ENCODE results near the gene SYNPR. TPM values are rescaled to one million over a fixed set of nuclear protein-coding genes. Genes with fewer than 3 reads are reported as not detected.

SYNPR gene
- total RNA-seq, 2 experiments from 2014 or later, result not detected

DNA sequence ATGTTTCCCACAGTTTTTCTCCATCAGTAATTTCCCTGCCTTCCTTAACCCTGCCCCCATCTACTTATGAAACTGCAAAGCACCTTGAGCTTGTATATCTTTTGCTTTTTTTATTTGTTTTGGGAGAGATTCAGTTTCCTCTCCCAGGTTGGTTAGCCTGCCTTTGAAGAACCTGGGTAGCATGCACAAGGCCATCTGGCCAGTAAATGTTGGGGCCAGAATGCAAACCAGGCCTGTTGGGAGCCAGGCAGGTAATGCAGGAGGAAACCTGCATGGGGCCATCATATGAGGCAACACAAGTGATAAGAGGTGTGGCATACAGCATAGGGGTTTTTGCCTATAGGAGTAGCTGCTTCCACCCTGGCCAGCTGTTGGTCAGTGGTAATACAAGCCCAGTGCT, 17.7 kb downstream of the SYNPR start:
- Mint-ChIP-seq H3K27me3 (no peaks in the 10 kb centered on the region), H3K4me1 (ENCODE audit: low read depth) (no peaks in the 10 kb centered on the region), H3K36me3 (ENCODE audit: low read depth) (no peaks in the 10 kb centered on the region), H3K4me3 (no peak overlapping the region), H3K9me3 (no peaks in the 10 kb centered on the region), H3K27ac (no peak overlapping the region)
- Histone ChIP-seq H3K4me3 (ENCODE audit: low read length) (no peak overlapping the region), H3K4me1 (ENCODE audit: insufficient read depth, low read length) (no peaks in the 10 kb centered on the region), H3K27ac (ENCODE audit: low read depth in 1 of 2, low read length in 2 of 2) (no peak overlapping the region), H3K36me3 (ENCODE audit: insufficient read depth, low read length) (no peaks in the 10 kb centered on the region), H3K9me3 (ENCODE audit: control insufficient read depth in 1 of 2, insufficient read depth in 1 of 2, low read length in 2 of 2) (no peaks in the 10 kb centered on the region), H3K27me3 (ENCODE audit: control insufficient read depth in 1 of 2, insufficient read depth in 2 of 2, low read length in 2 of 2) (no peaks in the 10 kb centered on the region)
- no peak for DNase-seq
- POLR2A ChIA-PET, result interaction anchor here (0.6 kb wide), 1 partner anchor 1009 kb away, joined by 3 read pairs; no protein-coding TSS in a partner anchor
- ATAC-seq (ENCODE audit: poor library complexity), result no peak
- CTCF ChIA-PET, result no interaction called here
- TF ChIP-seq, protein P1, sequence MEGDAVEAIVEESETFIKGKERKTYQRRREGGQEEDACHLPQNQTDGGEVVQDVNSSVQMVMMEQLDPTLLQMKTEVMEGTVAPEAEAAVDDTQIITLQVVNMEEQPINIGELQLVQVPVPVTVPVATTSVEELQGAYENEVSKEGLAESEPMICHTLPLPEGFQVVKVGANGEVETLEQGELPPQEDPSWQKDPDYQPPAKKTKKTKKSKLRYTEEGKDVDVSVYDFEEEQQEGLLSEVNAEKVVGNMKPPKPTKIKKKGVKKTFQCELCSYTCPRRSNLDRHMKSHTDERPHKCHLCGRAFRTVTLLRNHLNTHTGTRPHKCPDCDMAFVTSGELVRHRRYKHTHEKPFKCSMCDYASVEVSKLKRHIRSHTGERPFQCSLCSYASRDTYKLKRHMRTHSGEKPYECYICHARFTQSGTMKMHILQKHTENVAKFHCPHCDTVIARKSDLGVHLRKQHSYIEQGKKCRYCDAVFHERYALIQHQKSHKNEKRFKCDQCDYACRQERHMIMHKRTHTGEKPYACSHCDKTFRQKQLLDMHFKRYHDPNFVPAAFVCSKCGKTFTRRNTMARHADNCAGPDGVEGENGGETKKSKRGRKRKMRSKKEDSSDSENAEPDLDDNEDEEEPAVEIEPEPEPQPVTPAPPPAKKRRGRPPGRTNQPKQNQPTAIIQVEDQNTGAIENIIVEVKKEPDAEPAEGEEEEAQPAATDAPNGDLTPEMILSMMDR (IDR thresholded peaks at IDR 0.05), result no peak
- intact Hi-C loops (cut with DNase I, micrococcal nuclease), result no loop called here

DNA sequence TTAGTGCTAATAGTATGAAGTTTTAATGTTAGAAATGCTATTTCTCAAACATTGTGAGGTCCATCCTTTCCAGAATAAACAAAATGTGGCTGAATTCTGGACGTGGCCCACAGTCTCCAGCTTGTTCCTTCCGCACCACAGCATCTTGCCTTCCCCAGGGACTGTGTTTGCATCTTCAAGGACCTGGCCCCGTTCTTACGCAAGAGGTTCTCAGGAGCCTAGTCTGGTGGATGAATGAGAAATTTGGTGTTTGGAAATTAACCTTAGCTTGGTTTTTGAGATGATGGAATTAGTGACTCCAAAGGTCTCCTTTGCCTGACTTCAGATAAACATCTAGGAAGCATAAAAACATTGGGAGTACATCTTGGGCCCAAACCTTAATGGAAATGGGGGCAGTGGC, 18.1 kb downstream of the SYNPR start:
- no peaks in the 10 kb centered on the region for H3K27me3 ChIP-seq (ENCODE audit: control insufficient read depth in 1 of 2, insufficient read depth in 2 of 2, low read length in 2 of 2)
- no peak overlapping the region for H3K27ac Mint-ChIP-seq
- no peaks in the 10 kb centered on the region for H3K36me3 Mint-ChIP-seq (ENCODE audit: low read depth)
- no peaks in the 10 kb centered on the region for H3K4me1 Mint-ChIP-seq (ENCODE audit: low read depth)
- H3K27ac ChIP-seq (ENCODE audit: low read depth in 1 of 2, low read length in 2 of 2), result no peak overlapping the region
- TF ChIP-seq, protein P1 (IDR thresholded peaks at IDR 0.05), result no peak
- ChIA-PET CTCF (no interaction called here), POLR2A (no interaction called here)
- H3K4me1 ChIP-seq (ENCODE audit: insufficient read depth, low read length), result no peaks in the 10 kb centered on the region
- H3K9me3 Mint-ChIP-seq, result no peaks in the 10 kb centered on the region
- intact Hi-C loops (cut with DNase I, micrococcal nuclease), result no loop called here
- H3K36me3 ChIP-seq (ENCODE audit: insufficient read depth, low read length), result no peaks in the 10 kb centered on the region
- no peak overlapping the region for H3K4me3 Mint-ChIP-seq
- DNase-seq (no peak), ATAC-seq (ENCODE audit: poor library complexity) (no peak)
- no peaks in the 10 kb centered on the region for H3K9me3 ChIP-seq (ENCODE audit: control insufficient read depth in 1 of 2, insufficient read depth in 1 of 2, low read length in 2 of 2)
- H3K4me3 ChIP-seq (ENCODE audit: low read length), result no peak overlapping the region
- H3K27me3 Mint-ChIP-seq, result no peaks in the 10 kb centered on the region

DNA sequence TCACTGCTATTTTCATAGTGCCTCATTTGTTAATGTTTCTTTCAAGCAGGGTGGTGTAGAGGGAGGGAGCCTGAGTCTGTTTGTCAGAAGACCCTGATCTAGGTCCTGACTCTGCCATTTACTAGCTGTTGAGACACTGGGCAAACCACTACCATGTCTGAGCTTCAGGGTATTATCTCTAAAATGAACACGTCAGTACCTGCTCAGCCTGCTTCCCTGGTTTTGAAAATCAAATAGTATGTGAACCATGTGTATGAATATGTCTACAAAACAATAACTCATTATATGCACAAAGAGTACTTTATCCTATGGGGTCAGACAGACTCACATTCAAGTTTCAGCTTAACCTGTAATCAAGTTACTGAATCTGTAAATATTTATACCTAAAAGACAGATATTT, 25.1 kb downstream of the SYNPR start:
- no peaks in the 10 kb centered on the region for H3K9me3 ChIP-seq (ENCODE audit: control insufficient read depth in 1 of 2, insufficient read depth in 1 of 2, low read length in 2 of 2)
- H3K36me3 ChIP-seq (ENCODE audit: insufficient read depth, low read length), result no peaks in the 10 kb centered on the region
- Mint-ChIP-seq H3K27ac (no peak overlapping the region), H3K9me3 (no peaks in the 10 kb centered on the region), H3K36me3 (ENCODE audit: low read depth) (no peaks in the 10 kb centered on the region), H3K4me1 (ENCODE audit: low read depth) (no peaks in the 10 kb centered on the region), H3K4me3 (no peak overlapping the region), H3K27me3 (no peaks in the 10 kb centered on the region)
- ATAC-seq (ENCODE audit: poor library complexity) (no peak), DNase-seq (no peak)
- H3K4me1 ChIP-seq (ENCODE audit: insufficient read depth, low read length), result no peaks in the 10 kb centered on the region
- intact Hi-C loops (cut with DNase I, micrococcal nuclease), result no loop called here
- TF ChIP-seq, protein P1 (IDR thresholded peaks at IDR 0.05), result no peak
- no peaks in the 10 kb centered on the region for H3K27me3 ChIP-seq (ENCODE audit: control insufficient read depth in 1 of 2, insufficient read depth in 2 of 2, low read length in 2 of 2)
- no peak overlapping the region for H3K27ac ChIP-seq (ENCODE audit: low read depth in 1 of 2, low read length in 2 of 2)
- ChIA-PET CTCF (no interaction called here), POLR2A (no interaction called here)
- no peak overlapping the region for H3K4me3 ChIP-seq (ENCODE audit: low read length)
